ENCODE results near the gene HSP90AB1. TPM values are rescaled to one million over a fixed set of nuclear protein-coding genes. Genes with fewer than 3 reads are reported as not detected.

Gene HSP90AB1
- total RNA-seq, 1 experiment from 2014 or later: 1,280 TPM

- ATAC-seq (no peak), DNase-seq (no peak)
- ChIA-PET CTCF (no interaction called here), POLR2A (ENCODE audit: unreplicated experiment) (no interaction called here)
- Histone ChIP-seq H2AFZ (ENCODE audit: low read length) (no peak overlapping the region), H3K4me2 (ENCODE audit: low read length) (no peak overlapping the region), H3K9ac (ENCODE audit: low read length) (no peak overlapping the region), H3K79me2 (ENCODE audit: low read length) (no peaks in the 10 kb centered on the region), H3K36me3 (ENCODE audit: low read depth, low read length) (peaks cover 35% of the 10 kb centered on the region), H3K9me2 (replicated peaks; ENCODE audit: low read length) (no peaks in the 10 kb centered on the region), H3F3A (ENCODE audit: low read length, unreplicated experiment) (no peaks in the 10 kb centered on the region), H4K20me1 (ENCODE audit: low read length) (no peaks in the 10 kb centered on the region), H3K27ac (ENCODE audit: low read length) (no peak overlapping the region), H3K4me1 (ENCODE audit: insufficient read depth, low read length) (no peaks in the 10 kb centered on the region), H3K9me3 (ENCODE audit: low read length) (no peaks in the 10 kb centered on the region), H3K4me3 (ENCODE audit: low read length) (no peak overlapping the region), H3K27me3 (ENCODE audit: low read length) (peaks cover 25% of the 10 kb centered on the region)
- TF ChIP-seq CTCF (conservative IDR thresholded peaks at IDR 0.05; ENCODE audit: low read depth, low read length) (no peak), EZH2phosphoT487 (IDR thresholded peaks at IDR 0.05; ENCODE audit: borderline replicate concordance, low read length) (no peak), EZH2 (IDR thresholded peaks at IDR 0.05; ENCODE audit: low read length, unreplicated experiment) (no peak)
- BruUV-seq (replicated peaks): no TSS peak
- intact Hi-C loops (cut with micrococcal nuclease): loop anchor here (5.0 kb wide), 1 partner anchor 34 kb away; the partner anchor contains the start of gene NFKBIE
These were observed 54.2 kb downstream of the HSP90AB1 start for GRCh38 chr6:44301106-44301505.

GRCh38 chr6:44301782-44302564 lies 55.1 kb downstream of the HSP90AB1 start:
- Histone ChIP-seq H3K79me2 (ENCODE audit: low read length) (no peaks in the 10 kb centered on the region), H3K9me3 (ENCODE audit: low read length) (no peaks in the 10 kb centered on the region), H4K20me1 (ENCODE audit: low read length) (no peaks in the 10 kb centered on the region), H2AFZ (ENCODE audit: low read length) (no peak overlapping the region), H3K9ac (ENCODE audit: low read length) (no peak overlapping the region), H3K4me2 (ENCODE audit: low read length) (no peak overlapping the region), H3K4me3 (ENCODE audit: low read length) (no peak overlapping the region), H3F3A (ENCODE audit: low read length, unreplicated experiment) (no peaks in the 10 kb centered on the region), H3K9me2 (replicated peaks; ENCODE audit: low read length) (no peaks in the 10 kb centered on the region), H3K27ac (ENCODE audit: low read length) (no peak overlapping the region), H3K27me3 (ENCODE audit: low read length) (peaks cover 17% of the 10 kb centered on the region), H3K4me1 (ENCODE audit: insufficient read depth, low read length) (no peaks in the 10 kb centered on the region), H3K36me3 (ENCODE audit: low read depth, low read length) (peaks cover 35% of the 10 kb centered on the region)
- intact Hi-C loops (cut with micrococcal nuclease): loop anchor here (5.0 kb wide), 1 partner anchor 35 kb away; the partner anchor contains the start of gene NFKBIE
- BruUV-seq (replicated peaks): no TSS peak
- no peak for TF ChIP-seq CTCF (conservative IDR thresholded peaks at IDR 0.05; ENCODE audit: low read depth, low read length)
- TF ChIP-seq EZH2phosphoT487 (IDR thresholded peaks at IDR 0.05; ENCODE audit: borderline replicate concordance, low read length): no peak
- no peak for TF ChIP-seq EZH2 (IDR thresholded peaks at IDR 0.05; ENCODE audit: low read length, unreplicated experiment)
- ChIA-PET CTCF (no interaction called here), POLR2A (ENCODE audit: unreplicated experiment) (no interaction called here)
- DNase-seq: no peak
- no peak for ATAC-seq

GRCh38 chr6:44302856-44303255 lies 56.0 kb downstream of the HSP90AB1 start:
- H2AFZ ChIP-seq (ENCODE audit: low read length): no peak overlapping the region
- H3F3A ChIP-seq (ENCODE audit: low read length, unreplicated experiment): no peaks in the 10 kb centered on the region
- H3K27me3 ChIP-seq (ENCODE audit: low read length): peaks cover 8% of the 10 kb centered on the region
- no peak overlapping the region for H3K4me3 ChIP-seq (ENCODE audit: low read length)
- no peak for ATAC-seq
- TF ChIP-seq CTCF (conservative IDR thresholded peaks at IDR 0.05; ENCODE audit: low read depth, low read length) (no peak), EZH2 (IDR thresholded peaks at IDR 0.05; ENCODE audit: low read length, unreplicated experiment) (no peak), EZH2phosphoT487 (IDR thresholded peaks at IDR 0.05; ENCODE audit: borderline replicate concordance, low read length) (no peak)
- intact Hi-C loops (cut with micrococcal nuclease): loop anchor here (5.0 kb wide), 1 partner anchor 36 kb away; the partner anchor contains the start of gene NFKBIE
- DNase-seq: no peak
- no peak overlapping the region for H3K9ac ChIP-seq (ENCODE audit: low read length)
- no peak overlapping the region for H3K4me2 ChIP-seq (ENCODE audit: low read length)
- H3K9me3 ChIP-seq (ENCODE audit: low read length): no peaks in the 10 kb centered on the region
- H4K20me1 ChIP-seq (ENCODE audit: low read length): no peaks in the 10 kb centered on the region
- ChIA-PET POLR2A (ENCODE audit: unreplicated experiment) (no interaction called here), CTCF (no interaction called here)
- no peaks in the 10 kb centered on the region for H3K4me1 ChIP-seq (ENCODE audit: insufficient read depth, low read length)
- H3K27ac ChIP-seq (ENCODE audit: low read length): no peak overlapping the region
- no peaks in the 10 kb centered on the region for H3K9me2 ChIP-seq (replicated peaks; ENCODE audit: low read length)
- H3K36me3 ChIP-seq (ENCODE audit: low read depth, low read length): peaks cover 35% of the 10 kb centered on the region
- no peaks in the 10 kb centered on the region for H3K79me2 ChIP-seq (ENCODE audit: low read length)
- BruUV-seq (replicated peaks): no TSS peak

Data from PC-3 (cell line).